Caco-2 (cell line): ENCODE measurements around the gene COA8. TPM values are rescaled to one million over a fixed set of nuclear protein-coding genes. Genes with fewer than 3 reads are reported as not detected.
A peak's percentile ranks its signal among the peaks of the same experiment; 100 is the strongest.

Experiments used
- BruUV-seq: library from RNA; stranded (reverse); fragments of 400-500 nt; replicated peaks from 2 replicates; lab custom pipeline; 2021; lab: Mats Ljungman, UMichigan
- CTCF ChIA-PET: fragments of 300-600 bp; sonication (Branson Sonifier 250); formaldehyde crosslinking; loops from one replicate; lab custom pipeline; 2022; ENCODE audit warnings: antibody characterized with exemption; lab: Charles Lee
- POLR2A ChIA-PET: fragments of 300-600 bp; sonication (Branson Sonifier 250); formaldehyde crosslinking; loops from one replicate; lab custom pipeline; 2022; ENCODE audit warnings: antibody characterized with exemption; lab: Charles Lee
- DNase-seq, 2 experiments: peaks; one replicate each; pipeline versions ENCODE4 v3.0.0 to v3.0.0-alpha.2; 2020 to 2022
- H3K27me3 ChIP-seq: replicated peaks from 2 replicates; pipeline ENCODE4 v1.6.0; 2011; ENCODE audit warnings: low read length; ENCODE audit not compliant: control insufficient read depth, insufficient read depth
- H3K36me3 ChIP-seq: 2 replicates; pipeline ENCODE4 v1.5.1; 2011; ENCODE audit warnings: low read length; ENCODE audit not compliant: control insufficient read depth, insufficient read depth
- H3K4me1 ChIP-seq: fragments of 250-450 bp; sonication (Bioruptor Pico); 2 replicates; pipeline ENCODE4 v1.5.1; 2020; ENCODE audit warnings: mild to moderate bottlenecking
- H3K4me3 ChIP-seq: 2 replicates; pipeline ENCODE4 v1.5.1; 2011; ENCODE audit warnings: low read depth, mild to moderate bottlenecking, control low read depth, low read length
- H3K9me3 ChIP-seq: fragments of 250-450 bp; sonication (Bioruptor Pico); 2 replicates; pipeline ENCODE4 v1.5.1; 2020; ENCODE audit warnings: mild to moderate bottlenecking, moderate library complexity
- H3K27ac Mint-ChIP-seq: one replicate; pipeline ENCODE4 v1.8.0; 2022; ENCODE audit warnings: mixed read lengths; ENCODE audit not compliant: unreplicated experiment
- H3K27me3 Mint-ChIP-seq: one replicate; pipeline ENCODE4 v1.8.0; 2022; ENCODE audit warnings: mixed read lengths; ENCODE audit not compliant: insufficient read depth, unreplicated experiment
- H3K36me3 Mint-ChIP-seq: one replicate; pipeline ENCODE4 v1.8.0; 2022; ENCODE audit warnings: mild to moderate bottlenecking, mixed read lengths; ENCODE audit not compliant: insufficient read depth, unreplicated experiment
- H3K4me1 Mint-ChIP-seq: one replicate; pipeline ENCODE4 v1.8.0; 2022; ENCODE audit warnings: low read depth, mixed read lengths; ENCODE audit not compliant: unreplicated experiment
- H3K4me3 Mint-ChIP-seq: one replicate; pipeline ENCODE4 v1.8.0; 2022; ENCODE audit warnings: mild to moderate bottlenecking, moderate library complexity, mixed read lengths; ENCODE audit not compliant: unreplicated experiment
- H3K9me3 Mint-ChIP-seq: one replicate; pipeline ENCODE4 v1.8.0; 2022; ENCODE audit warnings: mixed read lengths; ENCODE audit not compliant: unreplicated experiment
- CTCF ChIP-seq, 2 experiments: fragments of 200-600 bp in 1 of 2; IDR thresholded peaks; 1 replicate in 1 of 2; 2 replicates in 1 of 2; pipeline versions ENCODE4 v1.5.1 to v1.8.0; 2011 to 2022; ENCODE audit warnings: antibody characterized with exemption in 1 of 2, control low read depth in 1 of 2, inconsistent platforms in 1 of 2, low read depth in 1 of 2, low read length in 1 of 2, mild to moderate bottlenecking in 1 of 2, moderate library complexity in 1 of 2; ENCODE audit not compliant: insufficient read depth in 1 of 2, severe bottlenecking in 1 of 2, unreplicated experiment in 1 of 2
- intact Hi-C: fragments of 100-400 bp; cut with micrococcal nuclease; formaldehyde crosslinking; loops from one replicate; pipeline ENCODE4 v1.10.0; 2022; ENCODE audit not compliant: unreplicated experiment
- total RNA-seq: library from RNA; stranded (reverse); gene quantifications from 2 replicates; pipeline ENCODE4 v1.2.3, GENCODE V29; 2022

COA8 gene
- total RNA-seq, 1 experiment from 2014 or later = 50.7 TPM

GRCh38 chr14:103545915-103546651 is 16.7 kb upstream of the COA8 start:
- DNase-seq = no peak
- ChIA-PET POLR2A (no interaction called here), CTCF (interaction anchor here (1.1 to 3.6 kb wide), 3 partner anchors 18 to 28 kb away, joined by 3 to 49 read pairs (median 6); partner anchors contain the start of gene TRMT61A)
- peaks cover 10% of the 10 kb centered on the region for H3K36me3 Mint-ChIP-seq
- no peaks in the 10 kb centered on the region for H3K9me3 ChIP-seq
- H3K36me3 ChIP-seq = no peaks in the 10 kb centered on the region
- no peaks in the 10 kb centered on the region for H3K4me1 Mint-ChIP-seq
- BruUV-seq = no TSS peak
- H3K9me3 Mint-ChIP-seq = no peaks in the 10 kb centered on the region
- no peak for TF ChIP-seq CTCF (IDR thresholded peaks at IDR 0.05; ENCODE audit: insufficient read depth in 1 of 2, low read depth in 1 of 2, low read length in 1 of 2, severe bottlenecking in 1 of 2, unreplicated experiment in 1 of 2)
- no peak overlapping the region for H3K4me3 Mint-ChIP-seq
- no peak overlapping the region for H3K27ac Mint-ChIP-seq
- no peaks in the 10 kb centered on the region for H3K27me3 ChIP-seq
- H3K4me3 ChIP-seq = no peak overlapping the region
- H3K4me1 ChIP-seq = peaks cover 6% of the 10 kb centered on the region
- no peaks in the 10 kb centered on the region for H3K27me3 Mint-ChIP-seq
- intact Hi-C loops = loop anchor here (1.0 kb wide), 2 partner anchors 28 to 46 kb away; no protein-coding TSS in a partner anchor

- Histone ChIP-seq H3K4me1 (peaks cover 6% of the 10 kb centered on the region), H3K27me3 (no peaks in the 10 kb centered on the region), H3K36me3 (no peaks in the 10 kb centered on the region), H3K4me3 (no peak overlapping the region), H3K9me3 (no peaks in the 10 kb centered on the region)
- Mint-ChIP-seq H3K27ac (no peak overlapping the region), H3K36me3 (peaks cover 5% of the 10 kb centered on the region), H3K4me1 (no peaks in the 10 kb centered on the region), H3K9me3 (no peaks in the 10 kb centered on the region), H3K4me3 (no peak overlapping the region), H3K27me3 (no peaks in the 10 kb centered on the region)
- peak; percentile 87 for TF ChIP-seq CTCF (IDR thresholded peaks at IDR 0.05; ENCODE audit: insufficient read depth in 1 of 2, low read depth in 1 of 2, low read length in 1 of 2, severe bottlenecking in 1 of 2, unreplicated experiment in 1 of 2)
- intact Hi-C loops = loop anchor here (1.0 kb wide), 2 partner anchors 29 to 47 kb away; no protein-coding TSS in a partner anchor
- ChIA-PET POLR2A (no interaction called here), CTCF (interaction anchor here (0.6 to 3.6 kb wide), 8 partner anchors 12 to 638 kb away, joined by 3 to 49 read pairs (median 3); partner anchors contain the start of gene TRMT61A)
- BruUV-seq = no TSS peak
- DNase-seq = peak; percentile 73 to 85
These were observed 15.9 kb upstream of the COA8 start for GRCh38 chr14:103546652-103547454.

- TF ChIP-seq CTCF (IDR thresholded peaks at IDR 0.05; ENCODE audit: insufficient read depth in 1 of 2, low read depth in 1 of 2, low read length in 1 of 2, severe bottlenecking in 1 of 2, unreplicated experiment in 1 of 2) = no peak
- Histone ChIP-seq H3K4me3 (no peak overlapping the region), H3K9me3 (no peaks in the 10 kb centered on the region), H3K27me3 (no peaks in the 10 kb centered on the region), H3K36me3 (no peaks in the 10 kb centered on the region), H3K4me1 (peaks cover 4% of the 10 kb centered on the region)
- H3K27me3 Mint-ChIP-seq = no peaks in the 10 kb centered on the region
- POLR2A ChIA-PET = no interaction called here
- BruUV-seq = no TSS peak
- DNase-seq = no peak
- intact Hi-C loops = no loop called here
- no peaks in the 10 kb centered on the region for H3K4me1 Mint-ChIP-seq
- no peaks in the 10 kb centered on the region for H3K9me3 Mint-ChIP-seq
- H3K36me3 Mint-ChIP-seq = peaks cover 5% of the 10 kb centered on the region
- H3K4me3 Mint-ChIP-seq = no peak overlapping the region
- CTCF ChIA-PET = interaction anchor here (0.6 to 3.6 kb wide), 7 partner anchors 12 to 639 kb away, joined by 3 to 49 read pairs (median 3); partner anchors contain the start of gene TRMT61A
- H3K27ac Mint-ChIP-seq = no peak overlapping the region
These were observed 15.3 kb upstream of the COA8 start for GRCh38 chr14:103547455-103547940.
